Fibroblast of mammary gland (primary cell): ENCODE results near the gene BRSK2.

Experiments used
- DNase-seq: peaks from one replicate; pipeline ENCODE4 v3.0.0-alpha.2; 2010; ENCODE audit warnings: low read depth
- H3K4me3 ChIP-seq: 2 replicates; pipeline ENCODE4 v1.5.1; 2011; ENCODE audit warnings: low read depth, mild to moderate bottlenecking, low read length, moderate library complexity; ENCODE audit not compliant: control insufficient read depth
- CTCF ChIP-seq: conservative IDR thresholded peaks from 2 replicates; pipeline ENCODE4 v1.5.1; 2011; ENCODE audit warnings: low read depth, low read length, inconsistent platforms; ENCODE audit not compliant: control insufficient read depth, insufficient read depth

BRSK2 gene

GRCh38 chr11:1387961-1388762 is 1.6 kb upstream of the BRSK2 start:
- no peak for DNase-seq
- no peak overlapping the region for H3K4me3 ChIP-seq
- no peak for TF ChIP-seq CTCF

- no peak for DNase-seq
- peak overlapping the region; percentile 44 for H3K4me3 ChIP-seq
- TF ChIP-seq CTCF = no peak
Observed at GRCh38 chr11:1388763-1389102, 1.0 kb upstream of the BRSK2 start.

- no peak for TF ChIP-seq CTCF
- peak overlapping the region; percentile 44 for H3K4me3 ChIP-seq
- peak; percentile 92 for DNase-seq
Observed at GRCh38 chr11:1389103-1389931, 417 bp upstream of the BRSK2 start.

GRCh38 chr11:1390569-1391164 is 933 bp downstream of the BRSK2 start:
- no peak for DNase-seq
- no peak overlapping the region for H3K4me3 ChIP-seq
- no peak for TF ChIP-seq CTCF

GRCh38 chr11:1391165-1392075 is 1.7 kb downstream of the BRSK2 start:
- H3K4me3 ChIP-seq = no peak overlapping the region
- no peak for DNase-seq
- TF ChIP-seq CTCF = no peak

- H3K4me3 ChIP-seq = no peak overlapping the region
- no peak for DNase-seq
- no peak for TF ChIP-seq CTCF
Observed at GRCh38 chr11:1392111-1392510, 2.4 kb downstream of the BRSK2 start.
